ENCODE measurements around the gene HNRNPD. TPM values are rescaled to one million over a fixed set of nuclear protein-coding genes. Genes with fewer than 3 reads are reported as not detected.
A peak's percentile ranks its signal among the peaks of the same experiment; 100 is the strongest.
"Not testable (repeated sequence)": the region's sequence is repeated elsewhere in the genome, so short reads cannot be mapped to it uniquely, and the experiment has no call there.

HNRNPD gene
- polyA plus RNA-seq, 3 donors = 517 to 689 (median 574) TPM

DNA sequence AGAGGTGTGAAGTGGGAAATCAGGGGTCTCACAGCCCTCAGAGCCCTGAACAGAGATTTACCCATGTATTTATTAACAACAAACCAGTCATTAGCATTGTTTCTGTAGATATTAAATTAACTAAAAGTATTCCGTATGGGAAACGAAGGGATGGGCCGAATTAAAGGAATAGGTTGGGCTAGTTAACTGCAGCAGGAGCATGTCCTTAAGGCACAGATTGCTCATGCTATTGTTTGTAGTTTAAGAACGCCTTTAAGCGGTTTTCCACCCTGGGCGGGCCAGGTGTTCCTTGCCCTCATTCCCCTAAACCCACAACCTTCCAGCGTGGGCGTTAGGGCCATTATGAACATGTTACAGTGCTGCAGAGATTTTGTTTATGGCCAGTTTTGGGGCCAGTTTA is 12.5 kb upstream of the HNRNPD start:
- DNase-seq (ENCODE audit: extremely low read depth in 1 of 11, low read depth in 9 of 11, low spot score in 4 of 11) = not testable (repeated sequence)

DNA sequence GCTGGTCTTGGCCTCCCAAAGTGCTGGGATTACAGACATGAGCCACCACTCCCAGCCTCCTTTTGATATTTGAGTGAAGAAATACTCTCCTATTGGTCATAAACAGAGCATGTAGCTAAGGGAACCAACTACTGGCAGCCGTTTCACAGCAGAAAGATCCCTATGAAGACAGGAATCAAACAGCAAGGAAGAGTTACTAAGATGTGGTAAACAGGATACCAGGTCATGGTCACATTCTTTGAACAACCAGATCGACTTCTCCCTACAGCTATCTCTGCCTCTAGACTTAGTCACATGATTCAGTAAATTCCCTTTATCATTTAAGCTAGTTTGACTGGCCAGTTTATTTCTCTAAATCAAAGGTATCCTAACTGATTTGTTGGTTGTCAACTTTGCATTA is 9.0 kb upstream of the HNRNPD start:
- DNase-seq (ENCODE audit: extremely low read depth in 1 of 11, low read depth in 9 of 11, low spot score in 4 of 11) = no peak

DNA sequence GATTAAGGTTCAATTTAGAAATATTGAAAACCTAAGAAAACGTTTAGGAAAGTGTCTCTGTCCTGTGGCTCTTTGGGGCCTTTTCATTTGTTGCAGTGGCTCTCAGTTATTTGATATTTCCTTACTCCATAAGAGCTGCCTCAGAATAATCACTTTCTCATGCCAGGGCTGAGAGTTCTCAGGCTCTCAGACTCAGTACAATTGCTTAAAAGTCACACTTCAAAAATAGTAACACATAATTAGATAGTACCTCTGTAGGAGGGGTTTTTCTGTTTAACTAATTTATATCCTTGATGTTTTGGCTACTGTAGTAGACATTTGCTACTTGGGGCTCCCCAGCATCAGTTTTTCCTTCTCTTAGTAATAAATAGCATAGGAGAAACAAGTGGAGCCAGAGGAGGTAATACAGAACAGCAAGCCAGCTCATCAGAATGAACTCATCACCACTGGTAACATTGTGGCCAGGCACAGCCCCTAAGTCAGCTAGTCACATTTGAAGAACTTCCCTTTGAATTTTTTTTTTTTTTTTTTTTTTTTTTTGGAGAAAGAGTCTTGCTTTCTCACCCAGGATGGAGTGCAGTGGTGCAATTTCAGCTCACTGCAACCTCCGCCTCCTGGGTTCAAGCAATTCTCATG is 8.0 kb upstream of the HNRNPD start:
- DNase-seq (ENCODE audit: extremely low read depth in 1 of 11, low read depth in 9 of 11, low spot score in 4 of 11) = no peak

DNA sequence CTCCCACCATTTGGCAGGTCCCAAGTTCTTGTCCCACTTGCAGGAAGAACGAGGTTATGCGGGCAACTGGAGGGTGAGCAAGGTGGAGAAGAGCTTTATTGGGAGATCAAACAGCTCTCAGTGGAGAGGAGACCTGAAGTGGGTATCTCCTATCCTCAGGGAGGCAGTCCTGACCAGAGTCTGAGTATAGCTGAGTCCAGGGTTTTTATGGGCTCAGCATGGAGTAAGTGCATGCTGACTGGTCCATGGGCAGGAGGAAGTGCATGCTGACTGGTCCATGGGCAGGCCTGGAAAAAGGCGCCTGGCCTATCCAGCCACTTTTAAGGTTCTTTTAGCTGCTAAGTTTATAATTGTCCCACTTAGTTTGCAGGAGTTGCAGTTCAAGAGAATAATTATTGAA is 7.4 kb upstream of the HNRNPD start:
- DNase-seq (ENCODE audit: extremely low read depth in 1 of 11, low read depth in 9 of 11, low spot score in 4 of 11) = no peak

DNA sequence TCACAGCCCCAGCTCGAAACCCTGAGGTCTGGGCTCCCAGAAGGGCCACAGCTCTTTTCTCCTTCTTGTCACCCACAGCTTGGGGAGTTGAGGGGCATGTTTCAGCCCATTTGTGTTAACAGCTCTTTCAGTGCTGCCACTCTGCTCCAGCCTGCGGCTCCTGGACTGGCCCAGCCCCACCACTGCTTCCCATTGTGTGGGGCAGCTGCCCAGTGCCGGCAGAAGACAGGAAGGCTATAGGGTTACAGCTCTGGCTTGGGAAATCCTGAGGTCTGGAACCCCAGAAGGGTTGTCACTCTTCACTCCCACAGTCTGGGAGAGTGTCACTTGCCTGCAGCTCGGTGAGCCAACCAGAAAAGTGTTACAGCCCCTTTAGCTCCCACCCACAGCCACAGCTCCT is 7.0 kb upstream of the HNRNPD start:
- DNase-seq (ENCODE audit: extremely low read depth in 1 of 11, low read depth in 9 of 11, low spot score in 4 of 11) = no peak

DNA sequence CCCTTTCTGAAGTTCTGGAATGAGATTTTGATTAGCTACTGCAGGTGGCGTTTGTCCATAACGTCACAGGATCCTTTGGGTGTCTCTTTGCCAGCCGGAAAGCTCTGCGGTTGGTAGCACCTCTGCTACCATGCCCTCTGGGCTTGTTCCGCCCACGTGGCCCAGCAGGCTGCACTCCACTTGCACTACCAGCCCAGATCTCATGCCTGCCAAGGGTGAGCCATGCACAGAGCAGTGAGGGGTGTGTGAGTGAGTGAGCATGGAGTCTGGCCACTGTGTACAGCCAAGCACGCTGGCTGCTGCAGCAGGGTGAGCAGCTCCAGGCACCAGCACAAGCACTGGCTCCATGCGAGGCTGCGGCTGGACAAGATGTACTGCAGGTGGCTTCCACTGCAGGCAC is 6.6 kb upstream of the HNRNPD start:
- no peak for DNase-seq (ENCODE audit: extremely low read depth in 1 of 11, low read depth in 9 of 11, low spot score in 4 of 11)

DNA sequence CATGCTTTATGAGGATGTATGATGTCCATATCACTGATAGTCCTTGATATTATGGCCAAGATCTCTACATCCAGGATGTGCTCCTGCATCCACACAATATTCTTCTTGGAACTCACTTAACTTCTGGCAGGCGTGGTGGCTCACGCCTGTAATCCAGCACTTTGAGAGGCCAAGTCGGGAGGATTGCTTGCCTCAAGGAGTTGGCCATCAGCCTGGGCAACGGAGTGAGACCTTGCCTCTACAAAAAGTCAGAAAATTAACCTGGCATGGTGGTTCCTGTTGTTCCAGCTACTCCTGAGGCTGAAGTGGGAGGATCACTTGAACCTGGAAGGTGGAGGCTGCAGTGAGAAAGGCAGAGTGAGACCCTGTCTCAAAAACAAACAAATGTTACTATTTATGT is 2.3 kb upstream of the HNRNPD start:
- no peak for DNase-seq (ENCODE audit: extremely low read depth in 1 of 11, low read depth in 9 of 11, low spot score in 4 of 11)

DNA sequence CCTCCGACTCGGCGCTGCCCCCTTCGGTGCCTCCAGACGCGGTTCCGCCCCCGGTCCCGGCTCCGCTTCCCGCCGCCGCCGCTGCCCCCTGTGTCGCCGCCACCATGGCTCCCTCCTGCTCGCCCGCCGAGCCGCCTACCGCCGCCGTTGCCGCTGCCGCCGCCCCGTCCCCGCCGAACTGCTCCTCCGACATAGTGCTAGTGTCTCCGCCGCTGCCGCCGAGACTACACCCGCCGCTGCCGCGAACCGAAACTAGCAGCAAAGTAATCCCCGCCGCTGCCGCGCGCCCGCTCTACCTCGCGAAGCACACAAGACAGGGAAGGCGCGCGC is 340 bp downstream of the HNRNPD start:
- peak in 2 of 11 donors; percentile 20 to 21 for DNase-seq (ENCODE audit: extremely low read depth in 1 of 11, low read depth in 9 of 11, low spot score in 4 of 11)

DNA sequence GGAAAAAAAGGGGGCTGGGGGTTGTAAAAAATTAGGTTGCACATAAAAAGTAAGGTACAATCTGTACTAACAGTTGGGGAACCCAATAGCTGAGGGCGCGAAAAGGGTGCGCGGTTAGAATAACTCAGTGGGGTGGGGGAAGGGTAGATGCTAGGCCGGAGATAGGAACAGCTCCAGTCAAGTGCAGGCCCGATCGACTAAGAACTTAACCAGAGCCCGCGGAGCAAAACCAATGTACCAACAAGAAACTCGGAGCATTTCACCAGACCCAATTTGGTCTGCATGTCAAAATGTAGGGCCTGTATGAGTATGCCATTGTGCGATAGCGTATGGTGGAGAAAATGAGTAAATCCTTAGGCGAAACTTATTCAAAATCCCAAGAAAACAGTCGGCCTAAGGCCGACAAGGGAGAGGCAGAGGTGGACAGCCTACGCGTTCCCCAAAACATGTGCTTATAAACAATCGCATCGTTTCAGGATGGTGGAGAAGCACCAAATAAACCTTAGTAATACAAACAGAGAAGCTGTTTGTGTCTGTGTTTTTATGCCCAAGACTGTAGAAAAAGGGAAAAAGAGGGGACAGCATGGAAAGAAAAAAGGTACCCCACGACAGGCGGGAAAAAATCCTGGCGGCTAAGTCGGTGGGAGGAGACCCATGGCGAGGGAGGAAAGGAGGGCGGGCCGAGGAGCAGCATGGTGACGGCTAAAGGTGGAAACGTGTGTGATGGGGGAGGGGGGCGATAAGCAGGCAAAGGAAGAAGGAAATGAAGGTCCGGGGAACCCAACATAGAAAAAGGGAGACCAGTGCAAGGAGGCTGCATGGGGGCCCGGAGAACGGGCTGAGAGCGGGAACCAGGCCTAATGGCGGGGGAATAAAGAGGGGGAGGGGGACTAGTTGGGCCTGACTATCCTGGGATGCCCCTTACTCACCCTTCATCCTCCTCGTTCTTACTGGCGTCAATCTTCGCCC is 990 bp downstream of the HNRNPD start:
- DNase-seq (ENCODE audit: extremely low read depth in 1 of 11, low read depth in 9 of 11, low spot score in 4 of 11) = peak in 10 of 11 donors; percentile 48 to 79 (median 68)

DNA sequence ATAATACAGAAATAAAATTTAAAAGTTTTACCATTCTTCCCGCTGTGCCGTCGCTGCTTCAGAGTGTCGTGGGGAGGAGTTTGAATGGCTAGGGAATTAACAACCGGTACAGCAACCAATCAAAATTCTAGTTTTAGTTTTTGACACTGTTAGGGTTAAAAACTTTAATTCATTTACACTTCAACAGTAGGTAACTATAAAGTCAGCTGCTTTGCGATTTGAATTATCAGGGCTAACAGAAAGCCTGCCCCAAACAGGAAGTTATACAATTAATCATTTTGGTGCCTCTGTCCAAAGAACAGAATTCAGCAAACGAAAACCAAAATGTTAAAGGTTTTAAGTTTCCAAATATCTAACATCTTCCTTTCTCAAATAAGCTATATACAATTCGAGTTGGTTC is 2.3 kb downstream of the HNRNPD start:
- no peak for DNase-seq (ENCODE audit: extremely low read depth in 1 of 11, low read depth in 9 of 11, low spot score in 4 of 11)

DNA sequence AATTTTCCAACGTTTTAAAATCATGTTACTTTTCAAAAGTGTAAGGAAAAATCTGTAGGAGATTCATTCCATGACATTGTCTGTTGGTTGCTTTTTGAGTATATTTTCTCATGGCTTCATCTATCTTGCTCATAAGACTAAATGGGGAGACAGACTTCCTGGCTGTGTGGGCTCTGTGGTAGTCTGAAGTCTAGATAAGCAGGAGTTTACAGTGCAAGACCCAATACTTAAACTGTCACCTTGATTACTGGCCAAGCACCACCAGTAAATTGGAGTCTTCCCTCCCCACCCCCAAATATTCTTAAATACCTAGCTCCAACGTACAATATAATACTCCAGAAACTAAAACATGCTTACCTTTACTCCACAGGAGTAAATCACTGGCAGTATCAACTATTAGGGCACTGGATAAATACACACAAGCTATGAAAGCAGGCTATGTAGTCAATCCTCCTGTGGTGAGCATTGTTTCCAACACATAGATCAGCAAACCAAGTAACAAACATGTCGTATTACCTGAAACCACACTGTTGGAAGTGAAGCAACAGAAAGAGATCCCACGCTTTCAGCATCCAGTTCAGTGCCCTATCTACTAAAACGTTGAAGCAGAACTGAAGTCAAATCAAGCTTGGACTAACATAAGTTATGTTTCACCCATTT is 6.2 kb downstream of the HNRNPD start:
- no peak for DNase-seq (ENCODE audit: extremely low read depth in 1 of 11, low read depth in 9 of 11, low spot score in 4 of 11)

DNA sequence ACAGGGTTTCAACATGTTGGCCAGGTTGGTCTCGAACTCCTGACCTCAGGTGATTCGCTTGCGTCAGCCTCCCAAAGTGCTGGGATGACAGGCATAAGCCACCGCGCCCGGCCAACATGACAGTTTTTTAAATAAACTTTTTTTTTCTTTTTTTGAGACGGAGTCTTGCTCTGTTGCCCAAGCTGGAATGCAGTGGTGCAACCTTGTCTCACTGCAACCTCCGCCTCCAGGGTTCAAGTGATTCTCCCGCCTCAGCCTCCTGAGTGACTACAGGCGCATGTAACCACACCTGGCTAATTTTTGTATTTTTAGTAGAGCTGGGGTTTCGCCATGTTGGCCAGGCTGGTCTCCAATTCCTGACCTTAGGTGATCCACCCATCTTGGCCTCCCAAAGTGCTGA is 7.4 kb downstream of the HNRNPD start:
- DNase-seq (ENCODE audit: extremely low read depth in 1 of 11, low read depth in 9 of 11, low spot score in 4 of 11) = not testable (repeated sequence)

DNA sequence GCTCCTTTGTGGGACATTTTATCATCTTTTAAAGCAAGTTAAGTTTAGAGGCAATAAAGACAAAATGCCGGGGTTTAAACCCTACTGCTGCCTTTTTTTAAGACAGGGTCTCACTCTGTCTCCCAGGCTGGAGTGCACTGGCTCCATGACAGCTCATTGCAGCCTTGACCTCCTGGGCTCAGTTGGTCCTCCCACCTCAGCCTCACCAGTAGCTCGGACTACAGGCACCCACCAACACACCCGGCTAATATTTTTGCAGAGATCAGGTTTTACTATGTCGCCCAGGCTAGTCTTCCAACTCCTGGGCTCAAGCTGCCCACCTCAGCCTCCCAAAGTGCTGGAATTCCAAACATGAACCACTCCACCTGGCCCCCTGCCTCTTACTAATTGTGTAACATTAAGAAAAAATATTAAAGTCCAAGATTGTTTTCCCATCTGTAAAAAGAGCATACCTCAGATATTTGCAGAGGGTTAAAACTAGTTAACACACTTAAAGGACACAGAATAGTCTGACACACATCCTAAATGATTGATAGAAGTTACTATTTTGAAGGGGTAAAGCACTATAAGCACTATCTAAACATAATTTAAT is 9.8 kb downstream of the HNRNPD start:
- no peak for DNase-seq (ENCODE audit: extremely low read depth in 1 of 11, low read depth in 9 of 11, low spot score in 4 of 11)

DNA sequence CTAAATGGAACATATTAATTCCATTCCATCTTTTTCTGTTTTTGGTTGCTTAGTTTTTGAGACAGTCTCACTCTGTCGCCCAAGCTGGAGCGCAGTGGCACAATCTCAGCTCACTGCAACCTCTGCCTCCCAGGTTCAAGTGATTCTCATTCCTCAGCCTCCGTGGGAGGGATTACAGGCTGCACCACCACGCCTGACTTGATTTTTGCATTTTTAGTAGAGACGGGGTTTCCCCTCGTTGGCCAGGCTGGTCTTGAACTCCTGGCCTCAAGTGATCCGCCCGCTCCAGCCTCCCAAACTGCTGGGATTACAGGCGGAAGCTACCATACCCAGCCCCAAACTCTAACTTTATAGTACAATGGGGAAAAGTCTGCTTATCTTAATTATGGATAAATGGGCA is 11.2 kb downstream of the HNRNPD start:
- no peak for DNase-seq (ENCODE audit: extremely low read depth in 1 of 11, low read depth in 9 of 11, low spot score in 4 of 11)

DNA sequence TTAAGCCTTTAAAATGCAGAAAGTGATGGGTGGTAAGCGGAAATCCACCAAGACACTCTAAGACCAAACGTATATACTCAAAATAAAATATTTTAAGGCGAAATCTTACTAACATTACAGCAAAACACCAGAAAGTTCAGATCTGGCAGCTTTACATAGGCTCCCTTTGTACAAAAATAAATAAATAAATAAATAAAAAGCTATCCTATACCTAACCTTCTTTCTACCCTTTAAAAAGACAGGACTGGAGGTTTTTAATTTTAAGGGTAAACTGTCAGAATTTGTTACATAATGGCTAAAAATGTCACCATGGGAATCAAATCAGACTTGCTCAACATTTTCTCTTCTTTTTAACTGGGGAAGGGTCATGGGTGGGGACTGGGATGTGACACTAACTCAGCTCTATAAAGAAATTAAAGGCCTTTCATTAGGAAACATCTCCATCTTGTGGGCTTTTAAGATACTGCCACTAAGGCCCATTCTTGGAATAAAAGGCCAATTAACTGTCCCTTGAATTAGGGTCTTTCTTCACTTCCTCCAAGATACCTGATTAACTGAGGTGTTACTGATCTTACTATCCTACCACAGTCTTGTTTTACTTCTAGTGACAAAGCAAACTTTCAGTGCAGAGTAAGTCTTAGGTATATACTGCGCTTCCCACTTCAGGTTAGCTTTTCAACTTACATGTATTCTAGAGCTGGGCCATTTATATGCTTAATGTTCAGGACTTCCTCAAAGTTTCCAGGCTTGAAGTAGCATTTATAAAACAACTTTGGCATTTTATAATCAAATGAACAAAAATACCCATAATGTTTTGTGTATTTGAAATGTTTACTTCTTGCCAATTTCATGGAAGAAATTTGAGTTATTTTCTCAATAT is 13.3 kb downstream of the HNRNPD start:
- peak in 3 of 11 donors; percentile 12 to 24 (median 22) for DNase-seq (ENCODE audit: extremely low read depth in 1 of 11, low read depth in 9 of 11, low spot score in 4 of 11)

DNA sequence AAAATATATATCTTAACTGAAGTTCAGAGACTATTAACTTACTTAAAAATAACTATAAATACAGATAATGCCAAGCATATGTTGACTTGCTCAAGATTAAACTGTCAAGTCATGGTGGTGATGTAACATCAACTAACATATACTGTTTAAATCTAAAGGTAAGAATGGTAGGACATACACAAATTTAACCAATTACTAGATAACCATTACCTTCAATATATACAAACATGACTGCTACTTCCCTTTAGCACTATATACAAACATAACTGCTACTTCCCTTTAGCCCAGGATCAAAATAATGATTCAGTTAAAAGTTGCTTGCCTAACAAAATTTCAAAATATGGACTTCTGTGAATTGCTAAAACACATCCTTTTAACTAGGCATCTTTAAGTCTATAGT is 14.9 kb downstream of the HNRNPD start:
- DNase-seq (ENCODE audit: extremely low read depth in 1 of 11, low read depth in 9 of 11, low spot score in 4 of 11) = no peak

DNA sequence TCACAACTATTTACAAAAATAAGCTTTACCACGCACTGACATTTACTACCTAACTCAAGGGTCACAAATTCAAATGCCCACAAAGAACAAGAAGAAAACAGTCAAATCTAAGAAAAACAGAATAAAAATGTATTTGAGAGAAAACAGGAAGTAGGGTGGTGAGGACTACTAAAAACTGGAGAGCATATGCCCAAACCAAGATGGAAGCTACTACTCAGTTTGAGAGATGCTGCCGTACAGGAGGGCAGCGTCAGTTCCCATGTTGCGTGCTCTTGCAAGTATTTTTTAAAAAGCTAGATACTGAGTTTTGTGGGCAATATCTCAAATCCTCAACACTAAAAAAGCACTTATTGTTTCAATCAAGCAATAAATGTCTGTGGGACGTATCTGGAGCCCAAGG is 16.2 kb downstream of the HNRNPD start:
- no peak for DNase-seq (ENCODE audit: extremely low read depth in 1 of 11, low read depth in 9 of 11, low spot score in 4 of 11)

DNA sequence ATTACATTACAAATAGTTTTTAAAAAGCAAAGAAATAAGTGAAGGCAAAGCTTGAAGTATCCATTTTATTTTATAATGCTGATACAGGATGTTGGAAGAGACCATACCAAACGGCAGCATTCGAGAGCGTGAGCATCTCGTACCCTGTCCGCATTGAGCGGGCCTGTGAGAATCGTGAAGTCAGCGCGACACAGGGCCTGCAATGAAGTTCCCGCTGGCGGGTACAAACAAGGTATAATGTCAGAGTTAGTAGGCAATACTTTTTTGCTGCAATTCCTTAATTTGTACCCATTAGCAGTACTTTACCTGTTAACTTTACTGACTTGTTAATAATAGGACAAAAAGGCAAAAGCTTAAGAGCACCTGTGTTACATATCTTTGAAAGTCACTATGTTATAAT is 19.0 kb downstream of the HNRNPD start:
- DNase-seq (ENCODE audit: extremely low read depth in 1 of 11, low read depth in 9 of 11, low spot score in 4 of 11) = no peak

DNA sequence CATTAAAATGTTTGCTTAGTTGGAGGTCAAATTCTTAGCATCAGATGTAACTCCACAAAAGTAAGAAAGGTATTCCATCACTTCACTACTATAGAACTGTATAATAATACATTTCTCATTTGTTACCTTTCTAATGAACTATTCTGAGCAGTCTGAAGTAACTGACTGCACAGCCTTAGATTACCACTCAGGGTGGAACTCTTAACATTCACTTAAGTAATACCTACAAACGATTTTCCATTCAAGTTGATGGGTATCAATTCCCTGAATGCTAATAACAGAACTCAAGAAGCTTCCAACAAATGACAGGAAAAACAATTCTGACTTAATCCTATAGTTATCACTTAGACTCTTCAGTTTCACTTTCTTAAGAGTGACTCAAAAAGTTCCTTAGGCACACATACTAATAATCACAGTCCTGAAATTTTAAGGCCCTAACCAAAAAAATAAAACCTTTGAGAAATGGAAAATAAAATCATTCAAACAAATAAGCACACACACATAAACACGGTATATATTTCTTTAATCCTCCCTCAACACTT is 20.9 kb downstream of the HNRNPD start:
- DNase-seq (ENCODE audit: extremely low read depth in 1 of 11, low read depth in 9 of 11, low spot score in 4 of 11) = no peak

All from renal cortex interstitium (tissue), 11 donors.